Dedifferentiated amniotic fluid mesenchymal stem cell (primary cell): Measurements from ENCODE around the gene BUB1B.
A peak's percentile ranks its signal among the peaks of the same experiment; 100 is the strongest.
"Not testable (repeated sequence)": the region's sequence is repeated elsewhere in the genome, so short reads cannot be mapped to it uniquely, and the experiment has no call there.

Experiments
- DNase-seq: peaks from one replicate; pipeline ENCODE4 v3.0.0-alpha.2; 2016; ENCODE audit errors: extremely low spot score

BUB1B gene

GRCh38 chr15:40135846-40136450 is 24.9 kb upstream of the BUB1B start:
- DNase-seq: not testable (repeated sequence)

DNA sequence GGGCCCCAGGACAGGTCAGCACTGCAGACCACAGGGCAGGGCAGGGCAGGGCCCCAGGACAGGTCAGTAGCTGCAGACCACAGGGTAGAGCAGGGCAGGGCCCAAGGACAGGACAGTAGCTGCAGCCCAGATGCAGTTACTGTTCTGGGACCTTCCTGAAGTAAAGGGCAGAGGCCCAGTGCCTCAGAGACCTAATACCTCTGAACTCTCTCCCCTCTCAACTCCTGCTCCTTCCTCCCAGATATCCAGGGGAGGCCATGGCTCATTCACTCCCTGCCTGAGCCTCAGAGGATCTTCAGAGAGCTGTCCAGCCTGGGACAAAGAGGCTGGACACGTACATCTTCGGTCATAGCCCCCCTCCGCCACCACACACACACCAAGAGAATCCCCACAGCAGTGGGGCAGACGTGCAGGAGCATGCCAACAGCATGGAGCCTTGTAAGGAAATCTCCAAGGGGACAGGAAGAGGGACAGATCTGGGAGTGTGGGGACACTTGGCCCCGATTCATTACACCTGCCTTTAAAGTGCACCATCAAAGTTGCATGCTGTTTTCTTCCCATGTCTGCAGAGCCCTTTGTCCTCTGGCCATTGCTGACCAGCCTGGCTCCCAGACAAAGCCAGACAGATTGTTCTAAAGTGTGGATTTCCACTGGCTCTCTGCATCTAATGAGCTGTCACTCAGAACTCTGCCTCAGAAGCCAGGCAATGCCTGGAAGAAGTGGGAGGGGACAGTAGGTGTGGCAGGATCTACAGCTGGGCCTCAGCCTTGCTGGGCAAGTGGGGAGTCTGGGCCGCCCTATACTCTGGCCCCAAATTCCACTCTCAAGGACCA is 24.2 kb upstream of the BUB1B start:
- DNase-seq: no peak

DNA sequence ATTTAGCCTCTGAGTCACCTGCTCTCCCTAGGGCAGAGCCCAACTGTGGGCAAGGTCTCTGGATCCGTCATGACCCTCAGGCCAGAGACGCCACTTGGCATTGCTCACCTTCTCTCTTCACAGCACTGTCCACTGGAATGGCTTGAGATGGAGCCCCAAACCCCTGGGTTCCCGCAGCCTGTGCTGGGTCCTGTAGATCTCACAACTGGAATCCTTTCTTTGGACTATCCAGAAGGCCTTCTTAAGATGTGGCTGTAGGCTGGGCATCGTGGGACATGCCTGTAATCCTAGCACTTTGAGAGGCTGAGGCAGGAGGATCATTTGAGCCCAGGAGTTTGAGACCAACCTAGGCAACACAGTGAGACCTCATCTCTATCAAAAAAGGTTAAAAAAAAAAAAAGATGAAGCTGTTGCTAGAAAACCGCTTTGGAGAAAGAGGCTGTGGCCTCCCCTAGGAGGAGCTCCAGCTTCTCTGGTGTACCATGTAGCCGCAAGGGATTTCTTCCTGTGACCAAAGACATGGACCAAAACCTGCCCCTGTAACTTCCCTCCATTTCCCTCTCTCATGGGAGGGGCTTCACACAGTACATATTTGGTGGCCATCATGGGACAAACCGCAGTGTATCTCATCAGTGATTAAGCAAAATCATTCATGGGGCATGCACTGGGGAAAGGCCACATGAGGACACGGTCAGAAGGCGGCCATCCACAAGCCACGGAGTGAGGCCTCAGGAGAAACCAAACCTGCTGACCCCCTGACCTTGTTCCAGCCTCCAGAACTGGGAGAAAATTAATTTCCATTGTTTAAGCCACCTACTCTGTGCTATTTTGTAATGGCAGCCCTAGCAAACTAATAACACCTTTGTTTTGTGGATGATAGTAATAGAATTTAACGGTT is 23.3 kb upstream of the BUB1B start:
- DNase-seq: no peak

DNA sequence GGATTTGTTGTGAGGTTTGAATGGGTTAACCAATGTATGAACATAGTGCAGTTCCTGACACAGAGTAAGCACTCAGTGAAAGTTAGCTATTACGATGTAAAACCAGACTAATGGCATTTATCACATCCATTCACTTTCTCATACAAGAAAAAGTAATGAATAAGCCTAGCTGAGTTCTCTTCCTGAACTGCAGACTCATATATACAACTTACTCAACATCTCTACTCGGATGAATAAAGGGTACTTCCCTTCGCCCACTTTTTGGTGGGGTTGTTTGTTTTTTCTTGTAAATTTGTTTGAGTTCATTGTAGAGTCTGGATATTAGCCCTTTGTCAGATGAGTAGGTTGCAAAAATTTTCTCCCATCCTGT is 22.7 kb upstream of the BUB1B start:
- DNase-seq: not testable (repeated sequence)

DNA sequence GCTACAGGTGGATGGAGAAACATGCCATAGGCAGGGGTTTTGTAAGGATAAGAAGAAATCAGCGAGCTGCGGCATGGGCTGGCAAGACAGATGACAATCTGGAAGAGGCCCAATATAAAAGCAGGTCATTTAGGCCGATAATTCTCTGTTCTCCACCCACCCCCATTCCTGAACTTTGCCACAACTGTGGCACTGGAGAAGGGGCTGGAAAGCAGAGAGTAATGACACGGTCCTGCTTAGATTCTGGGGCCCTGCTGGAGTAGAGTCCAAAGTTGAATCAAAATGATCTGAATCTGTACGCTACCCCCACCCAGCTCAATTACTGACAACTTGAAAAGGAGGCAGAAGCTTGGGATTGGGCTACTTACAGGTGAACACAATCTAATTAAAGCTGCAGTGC is 18.4 kb upstream of the BUB1B start:
- no peak for DNase-seq

DNA sequence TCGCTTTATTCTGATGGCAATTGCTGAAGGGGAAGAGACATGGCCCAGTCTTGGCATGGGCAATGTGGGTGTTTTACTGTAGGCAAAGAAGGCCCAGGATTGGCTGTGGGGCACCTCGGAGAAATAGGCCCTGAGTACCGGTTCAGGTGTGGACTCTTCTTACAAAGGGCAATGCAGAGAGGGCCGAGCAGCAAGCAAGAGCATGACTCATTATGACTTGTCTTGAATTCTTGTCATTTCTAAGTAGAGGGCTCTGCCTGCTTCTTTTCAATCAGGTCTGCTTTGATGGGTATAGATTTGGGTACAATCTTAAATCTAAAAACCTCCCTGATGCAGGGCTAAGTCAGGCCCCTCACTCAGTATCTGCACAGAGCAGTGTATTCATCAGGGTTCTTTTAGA is 14.8 kb upstream of the BUB1B start:
- DNase-seq: no peak

- DNase-seq: no peak
Observed at GRCh38 chr15:40149339-40149738, 11.5 kb upstream of the BUB1B start.

DNA sequence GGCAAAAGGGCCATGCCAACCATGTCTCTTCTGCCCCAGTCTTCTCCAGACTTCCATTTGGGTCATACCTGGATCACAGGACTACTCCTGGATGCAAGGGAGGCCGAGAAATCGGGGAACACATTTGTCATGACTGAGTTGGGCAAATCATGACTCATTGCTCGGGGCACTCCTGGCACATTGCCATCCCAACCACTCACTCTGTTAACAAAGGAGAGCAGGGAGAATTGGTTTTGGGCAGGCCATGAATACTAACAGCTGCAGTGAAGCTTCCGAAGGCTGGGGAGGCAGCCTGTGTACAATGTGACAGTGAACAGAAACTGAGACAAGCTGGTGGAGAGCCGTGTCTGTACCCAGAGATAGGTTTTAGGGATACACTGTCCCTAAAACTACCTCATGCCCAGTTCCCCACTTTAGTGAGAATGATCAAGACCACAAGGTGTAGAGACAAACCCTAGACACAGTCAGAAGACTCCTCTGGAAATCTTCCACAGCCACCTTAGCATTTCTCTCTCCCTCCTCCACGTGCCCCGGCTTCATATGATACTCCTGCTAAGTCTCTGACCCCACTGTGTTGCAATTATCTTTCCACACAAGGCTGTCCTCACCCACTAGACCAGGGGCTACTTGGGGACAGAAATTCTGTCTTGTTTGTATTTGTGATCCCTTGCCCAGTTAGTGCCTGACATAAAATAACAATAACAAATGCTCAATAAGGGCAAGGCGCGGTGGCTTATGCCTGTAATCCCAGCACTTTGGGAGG is 10.5 kb upstream of the BUB1B start:
- no peak for DNase-seq

DNA sequence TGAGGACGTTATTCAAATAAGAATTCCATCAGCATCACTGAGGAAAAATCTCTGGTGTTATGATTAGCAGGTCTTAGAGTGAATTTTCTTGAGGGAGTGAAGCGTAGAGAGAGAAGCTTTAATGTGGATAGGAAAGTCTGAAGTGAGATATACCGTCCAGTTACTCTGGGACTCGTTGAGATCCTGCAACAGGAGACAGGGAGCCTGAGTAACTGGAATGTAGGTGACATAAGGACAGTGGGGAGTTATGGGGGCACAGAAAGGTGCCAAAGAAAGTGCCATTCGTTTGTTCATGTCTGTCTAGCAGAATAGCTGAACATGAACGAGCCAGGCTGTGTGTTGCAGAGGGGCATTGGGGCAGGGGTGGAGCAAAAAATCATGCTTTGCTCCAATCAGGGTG is 9.4 kb upstream of the BUB1B start:
- DNase-seq: no peak

DNA sequence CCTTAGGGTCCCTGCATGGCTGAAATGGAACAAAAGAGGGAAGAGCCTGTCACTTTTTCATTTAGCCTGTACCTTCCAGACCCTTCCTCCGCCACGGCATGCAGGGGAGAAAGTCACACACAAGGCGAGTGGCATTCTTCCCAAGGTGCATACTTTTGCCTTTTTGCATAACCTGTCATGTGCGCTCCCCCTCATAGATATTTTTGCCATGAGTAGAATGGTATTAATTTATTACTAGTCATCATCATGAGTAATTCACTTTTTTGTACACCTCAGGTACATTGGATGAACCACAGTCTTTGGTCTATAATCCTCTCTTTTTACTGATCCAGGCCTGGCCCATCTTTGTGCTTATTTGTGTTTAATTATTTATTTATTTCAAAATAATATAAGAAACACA is 8.9 kb upstream of the BUB1B start:
- DNase-seq: no peak

GRCh38 chr15:40154821-40155220 is 6.0 kb upstream of the BUB1B start:
- DNase-seq: not testable (repeated sequence)

- no peak for DNase-seq
Observed at GRCh38 chr15:40155270-40155910, 5.5 kb upstream of the BUB1B start.

GRCh38 chr15:40157778-40158447 is 3.0 kb upstream of the BUB1B start:
- peak; percentile 12 for DNase-seq

- no peak for DNase-seq
Observed at GRCh38 chr15:40160021-40160420, 848 bp upstream of the BUB1B start.

DNA sequence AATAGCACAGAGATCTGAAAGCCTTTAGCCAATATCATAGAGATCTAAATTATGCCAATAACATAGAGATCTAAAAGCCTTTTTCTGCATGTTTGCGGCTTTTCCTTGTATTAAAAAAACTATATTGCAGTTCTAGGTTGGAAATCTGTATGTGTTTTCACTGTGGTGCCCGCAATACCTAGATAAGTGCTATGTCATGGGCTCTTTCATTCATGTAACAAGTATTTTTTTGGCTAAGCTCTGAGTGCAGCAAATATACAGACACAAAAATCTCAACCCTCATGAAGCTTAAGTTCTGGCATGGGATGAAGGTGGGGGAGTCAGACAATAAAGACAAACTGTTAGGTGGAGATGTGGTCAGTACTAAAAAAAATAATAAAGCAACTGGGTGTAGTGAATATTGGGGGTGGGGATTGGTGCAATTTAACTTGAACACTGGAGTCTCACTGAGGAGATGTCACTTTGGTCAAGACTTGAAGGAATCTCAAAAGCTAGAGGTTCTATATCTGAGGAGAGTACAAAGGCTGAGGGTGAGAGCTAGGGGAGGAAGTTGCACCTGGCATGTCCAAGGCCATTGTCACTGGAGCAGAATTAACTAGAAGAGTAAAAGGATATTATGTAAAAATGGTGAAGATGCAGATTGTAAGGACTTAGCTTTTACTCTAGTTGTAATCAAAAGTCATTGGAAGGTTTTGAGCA is 973 bp downstream of the BUB1B start:
- DNase-seq: no peak

- no peak for DNase-seq
Observed at GRCh38 chr15:40162552-40162951, 1.7 kb downstream of the BUB1B start.

DNA sequence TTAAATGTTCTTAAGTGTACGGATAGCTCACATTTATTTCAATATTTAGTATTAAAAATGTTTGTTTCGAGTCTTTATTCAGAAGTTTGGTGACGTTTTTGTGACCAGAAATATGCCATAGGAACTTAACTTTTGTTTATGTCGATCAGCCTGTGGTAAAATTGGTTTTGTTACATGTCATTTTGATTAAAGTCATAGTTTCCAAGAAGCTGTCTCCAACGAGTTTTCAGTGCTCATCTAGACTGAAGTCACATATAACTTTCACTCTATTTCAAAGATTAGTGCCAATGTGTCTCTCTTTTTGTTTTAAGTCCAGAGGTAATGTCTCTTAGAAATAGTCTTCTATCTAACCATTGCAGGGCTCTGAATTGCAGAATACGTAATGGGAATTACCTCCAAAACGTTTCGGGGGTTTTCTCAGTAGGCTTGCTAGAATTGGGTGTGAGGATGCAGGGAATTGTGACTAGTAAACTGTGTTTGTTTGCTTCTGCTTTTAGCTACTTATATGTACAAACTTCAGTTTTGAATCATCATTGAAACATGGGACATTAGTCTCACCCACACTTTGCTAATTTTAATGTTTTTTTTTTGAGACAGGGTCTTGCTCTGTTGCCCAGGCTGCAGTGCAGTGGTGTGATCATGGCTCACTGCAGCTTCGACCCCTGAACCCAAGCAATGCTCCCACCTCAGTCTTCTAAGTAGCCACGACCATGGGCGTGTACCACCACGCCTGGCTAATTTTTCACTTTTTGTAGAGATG is 3.0 kb downstream of the BUB1B start:
- DNase-seq: no peak

- DNase-seq: not testable (repeated sequence)
Observed at GRCh38 chr15:40167374-40167773, 6.5 kb downstream of the BUB1B start.

GRCh38 chr15:40175160-40175559 is 14.3 kb downstream of the BUB1B start:
- DNase-seq: no peak
